Mesothelial cell of epicardium (in vitro differentiated cells): ENCODE measurements around the gene PSMC4. TPM values are rescaled to one million over a fixed set of nuclear protein-coding genes. Genes with fewer than 3 reads are reported as not detected.

ENCODE experiments used
- DNase-seq, 2 experiments: peaks; one replicate each; pipeline ENCODE4 v3.0.0; 2021; ENCODE audit warnings: low spot score in 2 of 2; ENCODE audit not compliant: unreplicated experiment in 2 of 2
- H3K27ac Mint-ChIP-seq: 2 replicates; pipeline ENCODE4 v1.8.0; 2021; ENCODE audit warnings: mixed read lengths
- H3K27me3 Mint-ChIP-seq: 2 replicates; pipeline ENCODE4 v1.8.0; 2021; ENCODE audit warnings: low read depth, mixed read lengths
- H3K36me3 Mint-ChIP-seq: 2 replicates; pipeline ENCODE4 v1.8.0; 2021; ENCODE audit warnings: mixed read lengths
- H3K4me1 Mint-ChIP-seq: 2 replicates; pipeline ENCODE4 v1.8.0; 2021; ENCODE audit warnings: mixed read lengths
- H3K4me3 Mint-ChIP-seq: 2 replicates; pipeline ENCODE4 v1.8.0; 2021; ENCODE audit warnings: mild to moderate bottlenecking, moderate library complexity, mixed read lengths
- H3K9me3 Mint-ChIP-seq: 2 replicates; pipeline ENCODE4 v1.8.0; 2021; ENCODE audit warnings: mixed read lengths
- total RNA-seq: library from RNA; stranded (reverse); gene quantifications from 3 replicates; pipeline ENCODE4 v1.2.1, GENCODE V29; 2021
- TF ChIP-seq, protein P1 (sequence below): fragments of 200-600 bp; sonication (generic); IDR thresholded peaks from one replicate; pipeline ENCODE4 v1.5.0; 2021; ENCODE audit warnings: antibody characterized with exemption; ENCODE audit not compliant: unreplicated experiment

PSMC4 gene
- total RNA-seq, 1 donor from 2014 or later: 85.8 TPM

- Mint-ChIP-seq H3K9me3 (peaks cover 18% of the 10 kb centered on the region), H3K4me3 (no peak overlapping the region), H3K4me1 (peaks cover 4% of the 10 kb centered on the region), H3K27ac (no peak overlapping the region), H3K36me3 (peaks cover 2% of the 10 kb centered on the region), H3K27me3 (no peaks in the 10 kb centered on the region)
- no peak for DNase-seq
- TF ChIP-seq, protein P1, sequence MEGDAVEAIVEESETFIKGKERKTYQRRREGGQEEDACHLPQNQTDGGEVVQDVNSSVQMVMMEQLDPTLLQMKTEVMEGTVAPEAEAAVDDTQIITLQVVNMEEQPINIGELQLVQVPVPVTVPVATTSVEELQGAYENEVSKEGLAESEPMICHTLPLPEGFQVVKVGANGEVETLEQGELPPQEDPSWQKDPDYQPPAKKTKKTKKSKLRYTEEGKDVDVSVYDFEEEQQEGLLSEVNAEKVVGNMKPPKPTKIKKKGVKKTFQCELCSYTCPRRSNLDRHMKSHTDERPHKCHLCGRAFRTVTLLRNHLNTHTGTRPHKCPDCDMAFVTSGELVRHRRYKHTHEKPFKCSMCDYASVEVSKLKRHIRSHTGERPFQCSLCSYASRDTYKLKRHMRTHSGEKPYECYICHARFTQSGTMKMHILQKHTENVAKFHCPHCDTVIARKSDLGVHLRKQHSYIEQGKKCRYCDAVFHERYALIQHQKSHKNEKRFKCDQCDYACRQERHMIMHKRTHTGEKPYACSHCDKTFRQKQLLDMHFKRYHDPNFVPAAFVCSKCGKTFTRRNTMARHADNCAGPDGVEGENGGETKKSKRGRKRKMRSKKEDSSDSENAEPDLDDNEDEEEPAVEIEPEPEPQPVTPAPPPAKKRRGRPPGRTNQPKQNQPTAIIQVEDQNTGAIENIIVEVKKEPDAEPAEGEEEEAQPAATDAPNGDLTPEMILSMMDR: no peak
Measured at GRCh38 chr19:39935364-39935661, 35.7 kb upstream of the PSMC4 start.

GRCh38 chr19:39936020-39936419 lies 34.9 kb upstream of the PSMC4 start:
- no peaks in the 10 kb centered on the region for H3K27me3 Mint-ChIP-seq
- H3K4me1 Mint-ChIP-seq: peaks cover 6% of the 10 kb centered on the region
- peaks cover 21% of the 10 kb centered on the region for H3K9me3 Mint-ChIP-seq
- TF ChIP-seq, protein P1: no peak
- H3K4me3 Mint-ChIP-seq: no peak overlapping the region
- no peak for DNase-seq
- no peak overlapping the region for H3K27ac Mint-ChIP-seq
- peaks cover 4% of the 10 kb centered on the region for H3K36me3 Mint-ChIP-seq

- Mint-ChIP-seq H3K27me3 (no peaks in the 10 kb centered on the region), H3K36me3 (peaks cover 4% of the 10 kb centered on the region), H3K4me1 (peaks cover 12% of the 10 kb centered on the region), H3K27ac (no peak overlapping the region), H3K4me3 (no peak overlapping the region), H3K9me3 (peaks cover 21% of the 10 kb centered on the region)
- DNase-seq: no peak
- TF ChIP-seq, protein P1: no peak
Measured at GRCh38 chr19:39936622-39937021, 34.3 kb upstream of the PSMC4 start.

GRCh38 chr19:39937094-39937720 lies 33.8 kb upstream of the PSMC4 start:
- no peak for DNase-seq
- no peak overlapping the region for H3K27ac Mint-ChIP-seq

GRCh38 chr19:39937787-39938186 lies 33.2 kb upstream of the PSMC4 start:
- TF ChIP-seq, protein P1: no peak
- DNase-seq: no peak
- no peak overlapping the region for H3K4me3 Mint-ChIP-seq
- H3K9me3 Mint-ChIP-seq: peaks cover 18% of the 10 kb centered on the region
- H3K4me1 Mint-ChIP-seq: peaks cover 23% of the 10 kb centered on the region
- H3K36me3 Mint-ChIP-seq: peaks cover 4% of the 10 kb centered on the region
- H3K27ac Mint-ChIP-seq: no peak overlapping the region
- no peaks in the 10 kb centered on the region for H3K27me3 Mint-ChIP-seq

More at GRCh38 chr19:39937094-39937720, 33.8 kb upstream of the PSMC4 start:
- peaks cover 4% of the 10 kb centered on the region for H3K36me3 Mint-ChIP-seq
- no peak overlapping the region for H3K4me3 Mint-ChIP-seq
- H3K4me1 Mint-ChIP-seq: peaks cover 18% of the 10 kb centered on the region
- H3K9me3 Mint-ChIP-seq: peaks cover 18% of the 10 kb centered on the region
- TF ChIP-seq, protein P1: no peak
- no peaks in the 10 kb centered on the region for H3K27me3 Mint-ChIP-seq

- TF ChIP-seq, protein P1: no peak
- Mint-ChIP-seq H3K4me3 (no peak overlapping the region), H3K27ac (no peak overlapping the region), H3K36me3 (peaks cover 4% of the 10 kb centered on the region), H3K27me3 (no peaks in the 10 kb centered on the region), H3K9me3 (peaks cover 18% of the 10 kb centered on the region), H3K4me1 (peaks cover 31% of the 10 kb centered on the region)
- DNase-seq: no peak
Measured at GRCh38 chr19:39939556-39939955, 31.4 kb upstream of the PSMC4 start.
